HepG2 (cell line): ENCODE measurements around the gene USP32. TPM values are rescaled to one million over a fixed set of nuclear protein-coding genes. Genes with fewer than 3 reads are reported as not detected.

ENCODE experiments used
- AHDC1 ChIP-seq: sonication (generic); formaldehyde crosslinking; IDR thresholded peaks from 2 replicates; pipeline ENCODE4 v1.5.1; 2020; ENCODE audit warnings: mild to moderate bottlenecking, missing genetic modification reagents, borderline replicate concordance
- DRAP1 ChIP-seq: IDR thresholded peaks from 2 replicates; pipeline ENCODE4 v1.6.1; 2016; ENCODE audit warnings: missing genetic modification reagents, missing compliant biosample characterization
- FOXK1 ChIP-seq: sonication (generic); formaldehyde crosslinking; IDR thresholded peaks from 2 replicates; pipeline ENCODE4 v1.4.0; 2020; ENCODE audit warnings: low read depth, missing genetic modification reagents, borderline replicate concordance
- IRF1 ChIP-seq: sonication (generic); formaldehyde crosslinking; IDR thresholded peaks from 2 replicates; pipeline ENCODE4 v1.4.0; 2020; ENCODE audit warnings: low read depth, mild to moderate bottlenecking, missing genetic modification reagents
- JUN ChIP-seq: sonication (generic); formaldehyde crosslinking; IDR thresholded peaks from 2 replicates; pipeline ENCODE4 v1.4.0; 2020; ENCODE audit warnings: mild to moderate bottlenecking, missing genetic modification reagents
- KAT8 ChIP-seq: IDR thresholded peaks from 2 replicates; pipeline ENCODE4 v1.6.1; 2016; ENCODE audit warnings: missing genetic modification reagents, missing compliant biosample characterization
- PAXIP1 ChIP-seq: sonication (generic); formaldehyde crosslinking; conservative IDR thresholded peaks from 2 replicates; pipeline ENCODE4 v1.4.0; 2020; ENCODE audit warnings: mild to moderate bottlenecking, missing genetic modification reagents, moderate library complexity
- ZBTB39 ChIP-seq: sonication (generic); formaldehyde crosslinking; IDR thresholded peaks from 2 replicates; pipeline ENCODE4 v1.5.0; 2020; ENCODE audit warnings: missing genetic modification reagents
- ZFX ChIP-seq: sonication (generic); formaldehyde crosslinking; IDR thresholded peaks from 2 replicates; pipeline ENCODE4 v1.4.0; 2020; ENCODE audit warnings: mild to moderate bottlenecking, low read depth, missing genetic modification reagents, moderate library complexity
- ZNF331 ChIP-seq: sonication (generic); formaldehyde crosslinking; IDR thresholded peaks from 2 replicates; pipeline ENCODE4 v1.4.0; 2020; ENCODE audit warnings: missing genetic modification reagents
- ZNF382 ChIP-seq: sonication (generic); formaldehyde crosslinking; IDR thresholded peaks from 2 replicates; pipeline ENCODE4 v1.5.0; 2020; ENCODE audit warnings: missing genetic modification reagents, mild to moderate bottlenecking, borderline replicate concordance
- ZNF710 ChIP-seq: sonication (generic); formaldehyde crosslinking; IDR thresholded peaks from 2 replicates; pipeline ENCODE4 v1.5.0; 2020; ENCODE audit warnings: mild to moderate bottlenecking, missing genetic modification reagents, borderline replicate concordance
- polyA plus RNA-seq, 8 experiments: library from polyadenylated mRNA; depleted of rRNA in 3 of 8; stranded (reverse) in 7 of 8; unstranded in 1 of 8; fragments of >200 nt; fragmentation: Illumina TruSeq in 4 of 8; extraction: Trizol in 4 of 8; gene quantifications; 2 replicates each; pipeline versions ENCODE4 v1.2.1 to v1.2.3, GENCODE V29; 2011 to 2016; ENCODE audit warnings: low read depth in 4 of 8, missing spikeins in 1 of 8, mixed read lengths in 1 of 8; ENCODE audit not compliant: insufficient read depth in 1 of 8
- total RNA-seq, 5 experiments: library from RNA; depleted of rRNA; stranded (reverse); fragments of >200 nt; fragmentation: Illumina TruSeq; extraction: Trizol; gene quantifications; 2 replicates each; pipeline ENCODE4 v1.2.3, GENCODE V29; 2016; ENCODE audit warnings: low read depth in 1 of 5

The USP32 gene
- total and polyA plus RNA-seq, 2 of the 13 experiments (the other 11 are each of a cell fraction or from before 2014, with no cell fraction given): 24.9 to 39.9 TPM

GRCh38 chr17:60392042-60392844 is at the start of gene USP32 (continued):
- TF ChIP-seq AHDC1 (CRISPR knock-in tag): peak; percentile 45; the same call in 1 of the 2 replicates
- TF ChIP-seq JUN (CRISPR knock-in tag): no peak
- TF ChIP-seq ZNF382 (CRISPR knock-in tag): no peak
- peak; percentile 89 for TF ChIP-seq PAXIP1
- TF ChIP-seq ZBTB39 (CRISPR knock-in tag): no peak
- TF ChIP-seq DRAP1: peak; percentile 85
- TF ChIP-seq FOXK1: peak; percentile 13; the same call in 1 of the 2 replicates
- no peak for TF ChIP-seq IRF1
- TF ChIP-seq ZFX (CRISPR knock-in tag): peak; percentile 82
- TF ChIP-seq KAT8 (CRISPR knock-in tag): peak; percentile 93
- TF ChIP-seq ZNF331: peak; percentile 85; the same call in 1 of the 2 replicates
- TF ChIP-seq ZNF710 (CRISPR knock-in tag): no peak; the same call in 1 of the 2 replicates
